Activated CD4-positive, alpha-beta T cell treated with anti-CD3 and anti-CD28 coated beads, Interleukin-2, amount 50 U/mL, for 48 hours (primary cell): ENCODE data around the gene MISP3.

Source experiments
- DNase-seq, 2 experiments: peaks; one replicate each; pipeline ENCODE4 v3.0.0-alpha.2; 2020

MISP3 gene

DNA sequence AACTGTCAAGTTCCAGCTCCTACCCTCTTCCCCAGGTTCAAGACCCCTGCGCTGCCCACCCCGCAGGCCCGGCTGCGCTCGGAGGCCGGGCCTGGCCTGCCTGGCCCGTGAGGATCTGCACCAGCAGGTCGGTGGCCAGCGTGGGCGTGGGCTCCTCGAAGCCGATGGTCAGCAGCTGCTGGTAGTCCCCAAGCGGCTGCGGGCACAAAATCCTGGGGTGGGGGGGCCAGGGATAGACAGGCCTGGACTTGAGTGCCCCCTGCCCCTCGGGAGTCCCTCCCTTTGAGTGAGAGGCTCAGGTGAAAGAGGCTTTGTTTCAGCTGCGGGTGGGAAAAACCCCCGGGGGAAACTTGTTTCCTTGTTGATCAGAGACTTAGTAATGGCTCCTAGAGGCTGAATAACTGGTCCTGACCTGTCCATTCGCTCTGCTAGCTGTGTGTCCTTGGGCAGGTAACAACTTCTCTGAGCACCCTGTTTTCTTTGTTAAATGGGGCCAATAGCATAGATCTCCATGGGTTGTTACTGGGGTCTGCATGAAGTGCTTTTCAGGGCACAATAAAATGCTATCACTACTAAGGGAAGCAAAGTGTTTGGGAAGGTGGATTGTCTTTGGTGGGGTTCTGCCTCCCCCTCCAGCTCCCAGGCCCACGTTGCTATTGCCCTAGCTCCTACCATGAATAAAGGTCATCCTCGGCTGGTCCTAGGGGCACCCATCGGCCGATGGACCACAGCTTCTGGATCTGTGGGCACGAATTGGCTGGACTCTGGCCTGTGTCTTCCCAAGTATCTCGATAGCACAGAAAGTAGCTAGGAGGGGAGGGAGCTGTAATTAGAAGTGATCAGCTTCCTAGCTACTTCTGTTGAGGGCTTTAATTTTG lies 9.4 kb downstream of the MISP3 start:
- peak; percentile 38 to 46 for DNase-seq

DNA sequence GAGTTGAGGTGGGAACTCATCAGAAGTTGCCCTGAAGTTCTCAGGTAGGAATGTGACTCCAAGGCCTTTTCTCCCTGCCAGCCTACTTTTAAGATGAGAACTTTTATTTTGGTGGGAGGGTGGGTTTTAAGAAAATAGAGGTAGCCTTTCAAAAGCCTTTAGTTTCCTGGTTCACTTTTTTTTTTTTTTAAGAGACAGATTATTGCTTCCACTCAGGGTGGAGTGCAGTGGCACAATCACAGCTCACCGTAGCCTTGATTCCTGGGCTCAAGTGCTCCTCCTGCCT lies 10.0 kb downstream of the MISP3 start:
- no peak for DNase-seq

DNA sequence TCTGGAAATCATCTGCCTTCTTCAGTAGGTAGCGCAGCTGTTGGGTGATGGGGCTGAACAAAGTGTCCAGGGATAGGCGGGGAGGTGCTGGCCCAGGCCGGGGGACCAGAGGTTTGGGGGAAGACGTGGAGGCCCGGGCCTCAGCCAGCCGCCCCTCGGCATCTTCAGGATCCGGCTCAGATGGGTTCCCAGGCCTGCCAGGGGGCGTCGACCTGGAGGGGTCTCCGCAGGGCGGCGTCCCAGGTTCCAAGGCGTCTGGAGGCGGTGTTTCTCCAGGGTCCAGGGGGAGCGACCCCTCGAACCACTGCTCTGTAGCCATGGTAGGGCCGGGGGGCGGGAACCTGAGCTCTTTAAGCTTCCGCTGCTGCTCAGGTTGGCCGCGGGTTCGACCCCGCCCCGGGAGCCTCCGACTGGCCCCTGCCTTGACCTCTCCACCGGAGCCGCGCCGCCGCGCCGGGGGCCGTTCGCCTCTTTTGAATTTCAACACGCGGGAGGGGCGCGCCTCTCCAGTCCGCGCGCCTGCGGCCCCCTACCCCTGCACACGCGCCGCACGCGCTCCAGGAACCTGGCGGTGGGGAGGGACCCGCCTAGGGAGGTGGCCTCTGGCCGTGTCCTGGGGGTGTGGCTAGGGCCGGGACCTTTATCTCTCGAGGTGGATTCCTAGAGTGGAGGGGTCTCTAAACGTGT lies 12.9 kb downstream of the MISP3 start, which contains the start of gene C19orf67:
TSS of gene C19orf67 (minus strand) at position 475 of the 687 bp plus-strand sequence. CDS start at position 319, 156 bp downstream.
- no peak for DNase-seq

DNA sequence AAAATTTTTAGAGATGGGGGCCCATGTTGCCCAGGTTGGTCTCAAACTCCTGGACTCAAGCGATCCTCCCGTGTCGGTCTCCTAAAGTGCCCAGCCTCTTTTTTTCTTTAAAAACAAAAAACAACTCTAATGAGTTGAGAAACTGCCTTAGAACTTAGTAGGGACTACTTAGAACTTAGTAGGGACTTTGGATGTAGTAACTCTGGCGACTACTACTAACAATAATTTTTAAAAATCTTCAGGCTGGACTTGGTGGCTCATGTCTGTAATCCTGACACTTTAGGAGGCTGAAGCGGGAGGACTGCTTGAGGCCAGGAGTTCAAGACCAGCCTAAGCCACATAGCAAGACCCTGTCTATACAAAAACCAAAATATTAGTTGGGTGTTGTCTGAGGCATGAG lies 13.5 kb downstream of the MISP3 start:
- DNase-seq = no peak

DNA sequence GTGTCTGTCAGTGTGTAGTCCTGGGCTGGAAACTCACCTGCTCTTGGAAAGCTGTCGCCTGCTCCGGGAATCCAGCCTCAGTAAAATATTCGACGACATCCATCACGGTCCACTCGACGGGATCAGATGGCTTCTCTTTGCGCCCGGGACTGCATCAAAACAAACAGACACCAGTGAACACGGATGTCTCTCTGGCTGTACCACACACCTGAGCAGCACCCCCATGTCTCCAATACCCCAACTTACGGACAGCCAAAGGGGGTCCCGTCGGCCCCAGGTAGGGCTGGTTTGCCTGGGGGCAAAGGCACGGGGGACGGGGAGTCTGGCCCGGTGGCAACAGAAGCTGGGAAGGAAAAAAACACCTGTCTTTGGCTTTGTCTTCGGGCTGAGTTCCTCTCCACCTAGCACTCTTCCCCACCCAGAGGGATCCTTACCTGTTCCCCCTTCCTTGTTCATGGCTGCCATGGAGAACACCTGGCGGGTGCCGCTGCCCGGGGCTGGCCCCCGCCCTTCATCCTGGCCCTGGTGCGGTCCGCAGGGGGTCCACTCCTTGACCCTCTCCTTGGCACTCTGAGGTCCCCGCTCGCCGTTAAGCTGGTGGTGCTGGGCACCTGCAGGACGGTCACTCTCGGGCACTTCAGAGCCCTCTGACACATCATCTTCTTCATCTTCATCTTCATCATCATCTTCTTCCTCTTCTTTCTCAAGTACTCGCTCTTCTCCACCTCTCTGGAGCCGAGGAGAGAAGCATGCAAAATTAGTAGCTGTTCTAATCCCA lies 16.2 kb downstream of the MISP3 start:
- DNase-seq = no peak

DNA sequence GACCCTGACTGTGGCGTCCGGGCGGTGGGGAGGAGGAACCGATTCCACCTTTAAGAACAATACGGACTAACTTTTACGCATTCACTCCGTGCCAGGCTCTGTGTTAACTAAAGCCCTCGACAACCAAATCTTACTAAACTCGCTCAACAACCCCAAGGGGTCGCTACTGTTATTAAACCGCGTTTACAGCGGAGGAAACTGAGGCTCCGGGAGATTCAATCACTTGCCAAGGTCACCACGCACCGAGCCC lies 16.8 kb downstream of the MISP3 start:
- DNase-seq = peak in 1 of 2 experiments; percentile 27

DNA sequence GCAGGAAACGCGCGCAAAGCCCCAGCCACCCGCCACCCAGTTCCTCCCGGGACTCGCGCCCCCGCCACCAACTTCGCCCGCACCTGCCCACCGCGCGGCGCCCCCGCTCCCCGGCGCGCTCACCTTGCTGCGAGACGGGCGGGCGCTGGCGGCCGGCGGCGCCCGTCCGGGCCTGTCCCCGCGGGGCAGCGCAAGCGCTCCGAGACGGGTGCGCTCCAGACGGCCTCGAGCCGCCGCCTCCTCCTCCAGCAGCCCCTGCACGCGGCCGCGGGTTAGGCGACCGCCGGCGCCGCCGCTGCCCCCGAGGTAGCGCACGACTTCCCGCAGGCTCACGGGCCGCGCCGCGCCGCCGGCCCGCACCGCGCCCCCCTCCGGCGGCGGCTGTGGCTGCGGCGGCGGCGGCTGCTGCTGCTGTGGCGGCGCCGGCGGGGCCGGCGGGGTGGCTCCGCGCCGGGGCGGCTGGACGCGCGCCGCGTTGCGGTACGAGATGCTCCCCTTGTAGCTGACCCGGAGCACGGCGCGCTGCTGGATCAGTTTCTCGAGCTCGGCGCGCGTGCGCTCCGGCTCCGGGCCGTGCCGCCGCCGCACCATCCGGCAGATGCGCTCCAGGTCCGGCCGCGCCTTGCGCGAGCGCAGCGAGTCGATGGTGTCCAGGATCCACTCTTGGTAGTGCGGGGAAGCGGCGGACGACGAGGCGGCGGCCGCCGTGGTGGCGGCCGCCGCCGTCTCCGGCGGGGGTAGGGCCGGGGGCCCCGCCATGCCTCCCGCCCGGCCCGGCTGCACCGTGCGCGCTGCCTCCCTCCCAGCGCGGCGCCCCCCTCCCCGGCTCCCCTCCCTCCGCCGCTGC lies 17.3 kb downstream of the MISP3 start:
- DNase-seq = peak; percentile 49 to 61

DNA sequence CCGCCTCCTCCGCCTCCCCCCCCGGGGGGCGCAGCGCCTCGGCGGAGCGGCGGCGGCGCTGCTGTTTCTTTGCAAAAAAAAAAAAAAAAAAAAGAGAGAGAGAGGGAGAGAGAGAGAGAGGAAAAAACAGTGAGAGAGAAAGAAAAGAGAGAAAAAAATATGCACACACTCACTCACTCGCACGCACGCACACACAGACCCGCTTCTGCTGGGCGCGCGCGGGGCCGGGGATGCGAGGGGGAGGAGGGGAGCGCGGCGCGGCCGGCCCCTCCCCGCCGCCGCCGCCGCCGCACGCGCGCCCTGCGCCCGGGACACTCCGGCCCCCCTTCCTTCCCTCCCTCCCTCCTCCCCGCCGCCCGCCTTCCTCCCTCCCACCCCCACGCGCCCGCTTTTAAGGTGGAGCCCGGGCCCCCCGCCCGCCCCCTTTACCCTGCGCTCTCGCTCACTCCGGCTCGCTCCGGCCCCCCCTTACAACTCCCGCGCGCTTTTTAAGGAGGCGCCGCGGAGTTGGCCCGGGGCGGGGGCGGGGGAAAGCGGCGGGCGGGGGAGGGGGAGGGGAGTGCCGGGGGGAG lies 18.0 kb downstream of the MISP3 start, which contains the start of gene SAMD1:
TSS of gene SAMD1 (minus strand) at position 243 of the 572 bp plus-strand sequence.
- DNase-seq = peak; percentile 82 to 83

DNA sequence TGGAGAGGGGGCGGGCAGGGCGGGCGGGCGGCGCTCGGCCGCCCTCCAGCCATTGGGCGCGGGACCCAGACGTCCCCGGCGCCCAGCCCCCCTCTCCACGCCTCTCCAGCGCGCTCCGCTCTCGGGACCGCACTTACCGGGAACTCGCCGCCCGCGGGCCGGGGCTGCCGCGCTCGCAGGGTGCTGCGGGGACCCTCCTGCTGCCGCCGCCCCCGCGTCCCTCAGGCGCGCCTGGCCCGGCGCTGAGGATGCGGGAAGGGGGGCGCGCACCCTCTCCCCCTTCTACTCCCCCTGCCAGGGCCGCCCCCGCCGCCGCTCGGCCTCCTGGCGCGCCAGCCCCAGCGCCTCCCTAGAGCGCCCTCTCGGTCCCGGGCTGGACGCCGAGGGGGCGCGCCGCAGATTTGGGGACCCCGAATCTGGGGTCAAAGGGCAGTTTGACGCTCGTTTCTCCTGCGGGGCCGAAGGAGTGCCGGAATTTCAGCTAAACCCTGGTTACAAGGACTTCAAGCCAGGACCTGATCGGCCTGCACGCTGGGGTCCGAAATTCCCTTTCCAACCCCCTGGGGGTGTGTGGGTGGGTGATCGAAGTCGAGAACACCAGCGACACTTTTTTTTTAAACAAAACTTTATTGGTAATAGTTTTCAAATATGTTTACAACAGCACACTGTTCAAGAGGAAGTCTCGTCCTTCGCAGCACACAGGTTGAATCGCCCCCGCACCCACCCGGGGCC lies 18.7 kb downstream of the MISP3 start:
- peak; percentile 77 to 82 for DNase-seq

DNA sequence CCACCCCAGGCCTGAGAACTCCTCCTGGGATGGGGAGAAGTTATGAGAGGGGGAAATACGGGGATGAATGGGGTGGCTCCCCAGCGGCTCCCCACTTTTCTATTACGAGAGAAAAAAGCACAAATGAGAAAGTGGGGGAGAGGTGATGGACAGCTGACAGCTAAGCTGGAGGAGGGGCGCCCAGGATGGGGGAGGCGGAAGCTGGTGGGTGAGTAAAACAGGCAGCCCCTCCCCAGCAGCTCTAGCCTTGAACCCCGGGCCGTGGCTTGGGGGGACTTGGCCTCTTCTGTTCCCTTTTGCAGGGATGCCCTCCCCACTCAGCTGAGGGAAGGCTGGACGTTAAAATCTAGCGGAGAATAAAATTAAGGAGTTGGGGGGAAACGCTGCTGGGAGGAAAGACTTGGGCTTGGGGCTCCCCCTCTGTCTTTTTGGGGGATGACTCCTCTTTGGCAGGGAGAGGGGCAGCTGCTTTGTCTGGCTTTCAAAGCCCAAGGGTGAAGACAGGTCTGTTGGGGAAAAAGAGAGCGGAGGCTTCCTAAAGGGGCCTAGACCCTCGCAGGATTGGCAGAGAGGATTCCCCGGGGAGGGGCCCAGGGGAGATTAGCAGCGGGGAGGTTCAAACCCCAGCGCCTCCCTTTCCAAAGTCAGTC lies 19.4 kb downstream of the MISP3 start:
- no peak for DNase-seq

DNA sequence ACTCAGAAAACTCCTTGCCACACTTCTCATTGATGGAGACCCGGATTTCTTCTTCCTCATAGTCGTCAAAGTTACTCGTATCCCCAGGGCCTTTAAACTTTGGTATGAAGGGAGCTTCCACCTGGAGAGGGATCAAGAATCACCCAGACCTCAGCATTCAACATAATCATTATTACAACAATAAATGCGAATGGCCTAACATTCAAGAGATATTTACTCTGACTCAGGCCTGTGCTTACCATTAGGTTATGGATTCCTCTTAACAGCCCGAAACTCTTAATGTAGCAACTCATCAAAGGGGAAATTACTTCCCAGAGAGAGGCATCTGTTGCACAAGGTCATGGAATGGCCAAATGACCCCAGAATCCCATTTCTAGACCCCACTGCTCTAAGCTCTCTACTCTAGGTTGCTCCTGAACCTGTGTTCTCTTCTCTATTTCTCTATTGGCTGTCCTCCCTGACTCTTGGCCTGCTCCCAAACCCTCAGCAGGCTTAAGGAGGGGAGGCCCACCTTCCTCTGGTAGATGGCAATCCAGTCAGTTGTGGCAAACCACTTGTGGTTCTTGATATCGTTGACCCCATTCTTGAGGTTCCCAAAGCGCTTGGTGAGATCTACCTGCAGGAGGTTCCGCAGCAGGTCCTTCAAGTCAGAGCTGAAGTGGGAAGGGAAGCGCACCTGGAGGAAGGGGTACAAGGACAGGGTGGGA lies 20.7 kb downstream of the MISP3 start:
- no peak for DNase-seq

DNA sequence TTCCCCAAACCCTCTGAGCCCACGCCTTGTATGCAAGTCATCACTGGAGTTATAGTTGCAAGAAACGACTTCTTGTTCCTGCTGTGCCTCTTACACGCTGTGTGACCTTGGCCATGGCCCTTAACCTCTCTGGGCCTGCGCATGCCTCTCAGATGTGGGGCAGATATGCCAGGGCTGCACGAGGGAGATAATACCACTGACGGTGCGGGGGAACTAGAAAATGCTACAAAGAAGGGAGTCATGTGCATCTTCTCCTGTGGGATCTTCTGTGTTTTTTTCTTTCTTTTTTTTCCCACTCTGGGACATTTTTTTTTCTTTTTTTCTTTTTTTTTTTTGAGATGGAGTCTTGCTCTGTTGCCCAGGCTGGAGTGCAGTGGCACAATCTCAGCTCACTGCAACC lies 22.3 kb downstream of the MISP3 start:
- no peak for DNase-seq

DNA sequence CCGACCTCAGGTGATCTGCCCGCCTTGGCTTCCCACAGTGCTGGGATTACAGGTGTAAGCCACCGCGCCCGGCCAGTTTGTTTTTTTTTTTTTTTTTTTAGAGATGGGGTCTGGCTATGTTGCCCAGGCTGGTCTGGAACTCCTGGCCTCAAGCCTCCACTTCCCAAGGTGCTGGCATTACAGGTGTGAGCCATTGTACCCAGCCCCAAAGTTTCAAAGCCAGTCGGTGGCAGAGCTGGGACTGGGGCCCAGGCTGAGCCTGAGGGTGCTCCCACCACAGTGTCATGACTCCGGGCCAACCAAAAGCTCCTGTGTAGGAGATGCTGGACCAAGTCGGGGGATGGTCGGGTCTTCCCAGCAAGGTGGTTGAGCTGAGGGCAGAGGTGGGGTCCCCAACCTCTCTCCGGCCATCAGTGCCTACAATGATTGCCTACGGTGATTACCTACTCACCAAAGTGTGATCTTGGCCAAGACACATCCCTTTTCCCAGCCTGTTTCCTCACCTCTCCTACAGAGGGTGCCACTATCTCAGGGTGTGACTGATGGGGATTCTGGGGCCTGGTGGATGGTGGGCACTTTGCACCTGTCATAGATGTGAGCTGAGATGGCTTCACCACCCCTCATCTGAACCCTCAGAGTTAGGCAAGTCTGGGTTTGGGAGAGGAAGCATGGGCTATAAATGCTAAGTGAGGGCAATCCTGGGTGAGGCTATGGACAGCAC lies 23.8 kb downstream of the MISP3 start:
- DNase-seq = no peak

DNA sequence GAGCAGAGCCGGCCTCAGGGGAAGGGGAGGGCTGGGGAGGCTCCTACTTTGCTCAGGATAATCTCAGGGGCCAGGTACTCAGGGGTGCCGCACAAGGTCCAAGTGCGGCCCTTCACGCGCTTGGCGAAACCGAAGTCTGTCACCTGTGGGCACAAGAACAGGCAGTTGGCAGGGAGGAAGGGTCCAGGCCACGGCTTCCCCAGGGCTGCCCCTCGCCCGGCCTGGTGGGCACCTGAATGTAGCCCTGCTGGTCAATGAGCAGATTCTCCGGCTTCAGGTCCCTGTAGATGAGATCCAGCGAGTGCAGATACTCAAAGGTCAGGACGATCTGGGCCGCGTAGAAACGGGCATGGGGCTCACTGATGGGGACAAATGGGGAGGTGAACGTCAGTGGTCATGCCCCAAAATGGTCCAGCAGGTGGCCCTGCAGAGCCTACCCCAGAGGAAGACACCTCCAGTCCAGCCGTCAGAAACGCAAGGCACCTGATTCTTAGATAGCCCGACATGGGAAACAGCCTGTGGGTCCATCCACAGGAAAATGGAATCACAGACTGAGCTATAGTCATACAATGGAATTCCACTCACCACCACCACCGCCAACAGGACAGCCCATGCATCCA lies 25.1 kb downstream of the MISP3 start:
- DNase-seq = no peak

DNA sequence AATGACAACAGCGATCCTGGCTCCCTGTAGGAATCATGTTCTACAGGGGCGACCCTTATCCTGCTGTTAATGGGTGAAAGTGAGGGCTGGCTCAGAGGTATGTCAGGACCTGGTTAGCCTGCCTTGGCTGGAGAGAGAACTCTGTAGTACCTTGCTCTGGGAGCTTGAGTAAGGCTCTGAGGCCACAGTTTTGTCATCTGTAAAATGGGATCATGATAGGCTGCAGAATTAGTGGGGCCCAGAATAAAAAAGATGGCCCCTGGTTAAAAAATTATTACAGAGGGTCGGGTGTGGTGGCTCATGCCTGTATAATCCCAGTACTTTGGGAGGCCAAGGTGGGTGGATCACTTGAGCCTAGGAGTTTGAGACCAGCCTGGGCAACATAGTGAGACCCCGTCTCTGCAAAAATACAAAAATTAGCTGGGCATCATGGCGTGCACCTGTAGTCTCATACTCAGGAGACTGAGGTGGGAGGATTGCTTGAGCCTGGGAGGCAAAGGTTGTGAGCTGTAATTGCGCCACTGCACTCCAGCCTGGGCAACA lies 28.5 kb downstream of the MISP3 start:
- no peak for DNase-seq

DNA sequence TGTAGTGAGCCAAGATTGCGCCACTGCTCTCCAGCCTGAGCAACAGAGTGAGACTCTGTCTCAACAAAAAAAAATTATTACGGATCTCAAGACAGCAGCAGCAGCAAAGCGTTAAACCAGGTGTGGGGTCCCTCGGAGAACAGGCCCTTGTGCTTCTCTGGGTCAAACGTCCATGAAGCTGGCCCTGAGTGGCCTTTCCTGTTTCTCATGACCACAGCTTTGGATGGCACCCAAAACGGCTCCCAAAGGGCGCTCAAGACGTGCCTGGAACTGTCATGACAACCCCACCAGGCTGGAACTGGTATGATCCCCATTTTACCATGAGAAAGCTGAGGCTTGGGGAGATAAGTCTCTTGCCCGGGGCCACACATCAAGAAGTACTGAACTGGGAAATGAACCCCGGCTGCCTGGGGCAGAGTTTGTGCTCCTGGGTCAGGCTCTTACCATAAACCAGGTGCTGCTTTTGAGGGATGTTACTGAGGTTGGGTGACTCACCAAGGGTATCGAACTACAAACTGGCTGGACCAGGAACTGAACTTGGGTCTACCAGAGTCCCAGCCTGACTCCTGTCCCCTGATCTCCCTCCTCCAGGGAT lies 29.6 kb downstream of the MISP3 start:
- no peak for DNase-seq

DNA sequence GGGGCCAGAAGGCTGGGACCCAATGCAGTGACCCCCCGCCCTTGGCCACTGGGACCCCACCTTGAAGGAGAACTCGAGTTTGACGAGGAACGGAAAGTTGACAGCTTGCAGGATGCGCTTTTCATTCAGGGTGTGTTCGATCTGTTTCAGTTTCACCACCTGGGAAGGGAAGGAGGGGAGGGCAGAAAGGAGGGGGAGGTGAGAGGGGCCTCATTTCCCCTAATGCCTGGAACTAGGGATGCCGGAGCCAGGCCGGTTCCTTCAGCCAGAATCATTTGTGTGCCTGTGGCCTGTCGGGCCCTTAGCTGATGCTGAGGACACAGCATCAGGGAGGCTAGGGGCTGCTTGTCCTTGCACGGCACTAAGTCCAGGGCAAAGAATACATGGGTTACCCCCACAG lies 30.2 kb downstream of the MISP3 start:
- DNase-seq = no peak

DNA sequence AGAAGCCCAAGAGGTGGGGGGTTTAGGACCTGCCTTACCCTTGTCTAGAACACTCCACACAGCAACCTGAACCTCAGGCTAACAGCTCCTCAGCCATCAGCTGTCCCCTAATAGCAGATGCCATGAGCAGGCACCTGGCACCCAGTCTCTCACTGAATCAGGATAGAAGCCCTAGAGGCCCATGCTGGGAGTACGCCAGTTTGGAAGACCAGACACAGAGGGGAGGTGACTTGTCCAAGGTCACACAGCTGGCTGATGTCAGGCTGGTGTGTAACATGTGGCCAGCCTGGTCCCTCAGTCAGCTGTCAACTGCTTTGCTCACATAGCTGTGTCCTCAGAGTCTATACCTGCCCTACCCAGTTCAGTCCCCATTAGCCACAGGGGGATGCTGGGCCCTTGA lies 30.7 kb downstream of the MISP3 start:
- DNase-seq = no peak

DNA sequence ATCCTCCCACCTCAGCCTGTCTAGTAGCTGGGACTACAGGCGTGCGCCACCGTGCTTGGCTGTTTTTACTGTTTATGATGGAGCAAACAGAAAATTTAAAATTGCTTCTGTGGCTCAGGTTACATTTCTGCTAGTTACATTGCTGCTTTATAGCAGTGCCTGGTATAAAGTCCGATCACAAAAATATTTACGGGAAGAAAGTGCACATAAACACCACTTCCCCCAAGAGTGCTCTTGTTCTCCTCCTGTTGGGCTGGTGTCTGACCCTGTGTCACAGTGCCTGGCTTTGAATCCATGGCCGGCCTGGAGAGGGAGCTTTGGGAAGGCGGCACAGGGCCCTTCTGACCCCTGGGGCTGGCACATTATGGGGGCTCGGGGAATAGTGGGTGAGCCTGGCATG lies 33.1 kb downstream of the MISP3 start:
- no peak for DNase-seq
